OCI-LY7 (cell line): ENCODE results near the gene NPR1. TPM values are rescaled to one million over a fixed set of nuclear protein-coding genes. Genes with fewer than 3 reads are reported as not detected.

Experiments used
- BruUV-seq: library from RNA; stranded (reverse); fragments of 400-500 nt; replicated peaks from 2 replicates; lab custom pipeline; 2021; lab: Mats Ljungman, UMichigan
- CTCF ChIA-PET: fragments of 300-600 bp; sonication (Branson Sonifier 250); formaldehyde crosslinking; loops from one replicate; lab custom pipeline; 2022; ENCODE audit warnings: antibody characterized with exemption; ENCODE audit not compliant: unreplicated experiment; lab: Charles Lee
- POLR2A ChIA-PET: fragments of 300-600 bp; sonication (Branson Sonifier 250); formaldehyde crosslinking; loops from one replicate; lab custom pipeline; 2022; ENCODE audit warnings: antibody characterized with exemption; lab: Charles Lee
- DNase-seq: peaks from one replicate; pipeline ENCODE4 v3.0.0-alpha.2; 2015; ENCODE audit warnings: low spot score
- H2AFZ ChIP-seq: fragments of 200-600 bp; sonication (generic), shearing (Covaris generic); 2 replicates; pipeline ENCODE4 v1.6.1; 2014; ENCODE audit warnings: mild to moderate bottlenecking, antibody characterized with exemption, low read length, moderate library complexity
- H3K27ac ChIP-seq: fragments of 200-600 bp; sonication (generic); 2 replicates; pipeline ENCODE4 v1.5.1; 2014; ENCODE audit warnings: mixed run types, low read depth, mild to moderate bottlenecking, moderate library complexity, low read length, inconsistent platforms; ENCODE audit not compliant: poor library complexity, severe bottlenecking
- H3K36me3 ChIP-seq: fragments of 200-600 bp; sonication (generic); 2 replicates; pipeline ENCODE4 v1.6.1; 2014; ENCODE audit warnings: mild to moderate bottlenecking, antibody characterized with exemption, low read length, moderate library complexity, mixed read lengths; ENCODE audit not compliant: insufficient read depth
- H3K4me1 ChIP-seq: fragments of 200-600 bp; sonication (generic); 2 replicates; pipeline ENCODE4 v1.5.1; 2014; ENCODE audit warnings: mild to moderate bottlenecking, low read length; ENCODE audit not compliant: insufficient read depth, poor library complexity, severe bottlenecking
- H3K4me2 ChIP-seq: fragments of 200-600 bp; sonication (generic); 2 replicates; pipeline ENCODE4 v1.6.1; 2014; ENCODE audit warnings: mild to moderate bottlenecking, low read length
- H3K4me3 ChIP-seq: fragments of 200-600 bp; sonication (generic); 2 replicates; pipeline ENCODE4 v1.5.1; 2014; ENCODE audit warnings: mild to moderate bottlenecking, low read depth, low read length; ENCODE audit not compliant: poor library complexity, severe bottlenecking
- H3K79me2 ChIP-seq: fragments of 200-600 bp; sonication (generic); 2 replicates; pipeline ENCODE4 v1.6.1; 2016; ENCODE audit warnings: low read depth, mild to moderate bottlenecking, low read length, moderate library complexity, mixed read lengths; ENCODE audit not compliant: insufficient read depth
- H3K9me2 ChIP-seq: fragments of 200-600 bp; sonication (generic); 2 replicates; pipeline ENCODE4 v1.6.1; 2016; ENCODE audit warnings: mild to moderate bottlenecking, low read length, mixed read lengths; ENCODE audit not compliant: insufficient read depth
- H3K9me3 ChIP-seq: fragments of 200-600 bp; sonication (generic); 2 replicates; pipeline ENCODE4 v1.6.1; 2014; ENCODE audit warnings: mild to moderate bottlenecking, mixed run types, low read length, mixed read lengths
- H4K20me1 ChIP-seq: fragments of 200-600 bp; sonication (generic); 2 replicates; pipeline ENCODE4 v1.6.1; 2014; ENCODE audit warnings: mild to moderate bottlenecking, antibody characterized with exemption, low read length, moderate library complexity, mixed read lengths; ENCODE audit not compliant: insufficient read depth
- EZH2phosphoT487 ChIP-seq: fragments of 200-600 bp; sonication (generic); IDR thresholded peaks from 2 replicates; pipeline ENCODE4 v1.6.1; 2018; ENCODE audit warnings: low read depth, borderline replicate concordance, mild to moderate bottlenecking, mixed run types, antibody characterized with exemption, low read length, moderate library complexity, mixed read lengths
- intact Hi-C: fragments of 100-400 bp; cut with micrococcal nuclease; formaldehyde crosslinking; loops from one replicate; pipeline ENCODE4 v1.10.0; 2022; ENCODE audit not compliant: unreplicated experiment
- total RNA-seq, 2 experiments: library from RNA; depleted of rRNA in 1 of 2; stranded (reverse); fragments of >200 nt in 1 of 2; shearing (Covaris generic) in 1 of 2; gene quantifications; 2 replicates each; pipeline ENCODE4 v1.2.3, GENCODE V29; 2014 to 2022
- TF ChIP-seq, protein P1 (sequence below): fragments of 200-600 bp; sonication (generic); conservative IDR thresholded peaks from 2 replicates; pipeline ENCODE4 v1.5.1; 2014; ENCODE audit warnings: mild to moderate bottlenecking, antibody characterized with exemption, low read length, moderate library complexity, mixed read lengths

NPR1 gene
- total RNA-seq, 2 experiments from 2014 or later = not detected

DNA sequence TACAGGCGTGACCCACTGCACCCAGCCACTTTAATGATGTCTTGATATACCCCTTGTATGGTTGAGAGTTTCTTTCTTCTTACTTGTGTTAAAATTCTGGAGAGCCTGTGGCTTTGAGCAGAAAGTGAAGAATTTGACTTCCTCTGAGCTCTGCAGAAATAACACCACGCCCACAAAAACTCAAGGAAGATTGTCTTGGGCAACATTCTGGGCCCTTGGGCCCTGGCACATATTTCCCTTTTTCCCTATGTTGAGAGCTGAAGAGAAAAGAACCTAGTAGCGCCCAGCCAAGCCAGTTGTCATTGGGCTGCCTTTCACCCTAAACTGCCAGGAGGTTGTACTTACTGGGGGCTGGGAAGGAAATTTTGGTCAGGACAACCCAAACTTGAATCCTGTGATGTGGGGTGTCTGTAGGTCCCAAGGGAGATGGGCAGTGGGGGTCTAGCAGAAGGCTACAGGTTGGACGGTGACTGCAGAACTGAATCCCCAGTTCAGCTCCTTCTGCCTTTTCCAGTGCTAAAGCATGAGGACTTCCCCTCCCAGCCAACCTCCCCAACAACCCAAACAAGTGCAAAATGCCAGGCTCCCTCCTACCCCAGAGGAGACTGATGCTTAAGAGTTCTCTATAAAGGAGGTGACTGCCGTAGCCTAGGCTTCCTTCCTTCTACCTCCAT is 31.7 kb upstream of the NPR1 start:
- no peaks in the 10 kb centered on the region for H3K9me3 ChIP-seq
- H3K36me3 ChIP-seq = peaks cover 58% of the 10 kb centered on the region
- ChIA-PET CTCF (no interaction called here), POLR2A (interaction anchor here (0.6 kb wide), 1 partner anchor 11 kb away, joined by 3 read pairs; no protein-coding TSS in a partner anchor)
- H3K79me2 ChIP-seq = no peaks in the 10 kb centered on the region
- no peaks in the 10 kb centered on the region for H3K4me1 ChIP-seq
- no peaks in the 10 kb centered on the region for H3K9me2 ChIP-seq
- H3K4me3 ChIP-seq = no peak overlapping the region
- no peak for DNase-seq
- no peak overlapping the region for H3K4me2 ChIP-seq
- H4K20me1 ChIP-seq = no peaks in the 10 kb centered on the region
- intact Hi-C loops = no loop called here
- no TSS peak for BruUV-seq
- TF ChIP-seq, protein P1, sequence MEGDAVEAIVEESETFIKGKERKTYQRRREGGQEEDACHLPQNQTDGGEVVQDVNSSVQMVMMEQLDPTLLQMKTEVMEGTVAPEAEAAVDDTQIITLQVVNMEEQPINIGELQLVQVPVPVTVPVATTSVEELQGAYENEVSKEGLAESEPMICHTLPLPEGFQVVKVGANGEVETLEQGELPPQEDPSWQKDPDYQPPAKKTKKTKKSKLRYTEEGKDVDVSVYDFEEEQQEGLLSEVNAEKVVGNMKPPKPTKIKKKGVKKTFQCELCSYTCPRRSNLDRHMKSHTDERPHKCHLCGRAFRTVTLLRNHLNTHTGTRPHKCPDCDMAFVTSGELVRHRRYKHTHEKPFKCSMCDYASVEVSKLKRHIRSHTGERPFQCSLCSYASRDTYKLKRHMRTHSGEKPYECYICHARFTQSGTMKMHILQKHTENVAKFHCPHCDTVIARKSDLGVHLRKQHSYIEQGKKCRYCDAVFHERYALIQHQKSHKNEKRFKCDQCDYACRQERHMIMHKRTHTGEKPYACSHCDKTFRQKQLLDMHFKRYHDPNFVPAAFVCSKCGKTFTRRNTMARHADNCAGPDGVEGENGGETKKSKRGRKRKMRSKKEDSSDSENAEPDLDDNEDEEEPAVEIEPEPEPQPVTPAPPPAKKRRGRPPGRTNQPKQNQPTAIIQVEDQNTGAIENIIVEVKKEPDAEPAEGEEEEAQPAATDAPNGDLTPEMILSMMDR = no peak
- TF ChIP-seq EZH2phosphoT487 = no peak
- H2AFZ ChIP-seq = no peak overlapping the region
- H3K27ac ChIP-seq = no peak overlapping the region

DNA sequence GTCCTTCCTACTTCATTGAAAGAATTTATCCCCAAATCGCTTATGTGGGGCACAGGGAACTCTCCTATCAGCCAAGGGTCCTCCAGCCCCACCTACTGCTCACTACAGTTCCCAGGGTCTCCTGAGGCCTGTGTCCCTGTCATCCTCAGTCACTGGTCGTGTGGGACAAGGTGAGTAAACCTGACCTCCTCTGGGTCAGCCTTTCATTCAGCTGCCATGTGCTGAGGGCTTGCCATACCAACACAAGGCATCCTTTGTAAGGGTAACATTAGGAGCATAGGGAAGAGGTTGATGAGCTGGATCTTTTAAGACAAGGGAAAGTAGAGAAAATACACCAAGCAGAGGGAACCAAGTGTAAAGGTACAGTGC is 31.2 kb upstream of the NPR1 start:
- no peak for DNase-seq
- Histone ChIP-seq H3K4me3 (no peak overlapping the region), H3K4me2 (no peak overlapping the region), H3K9me2 (no peaks in the 10 kb centered on the region), H3K36me3 (peaks cover 52% of the 10 kb centered on the region), H3K27ac (no peak overlapping the region), H4K20me1 (no peaks in the 10 kb centered on the region), H2AFZ (no peak overlapping the region), H3K4me1 (no peaks in the 10 kb centered on the region), H3K9me3 (no peaks in the 10 kb centered on the region), H3K79me2 (no peaks in the 10 kb centered on the region)
- ChIA-PET POLR2A (interaction anchor here (0.6 kb wide), 2 partner anchors 10 to 108 kb away, joined by 3 to 4 read pairs; no protein-coding TSS in a partner anchor), CTCF (no interaction called here)
- no TSS peak for BruUV-seq
- intact Hi-C loops = no loop called here
- TF ChIP-seq, protein P1 = no peak

DNA sequence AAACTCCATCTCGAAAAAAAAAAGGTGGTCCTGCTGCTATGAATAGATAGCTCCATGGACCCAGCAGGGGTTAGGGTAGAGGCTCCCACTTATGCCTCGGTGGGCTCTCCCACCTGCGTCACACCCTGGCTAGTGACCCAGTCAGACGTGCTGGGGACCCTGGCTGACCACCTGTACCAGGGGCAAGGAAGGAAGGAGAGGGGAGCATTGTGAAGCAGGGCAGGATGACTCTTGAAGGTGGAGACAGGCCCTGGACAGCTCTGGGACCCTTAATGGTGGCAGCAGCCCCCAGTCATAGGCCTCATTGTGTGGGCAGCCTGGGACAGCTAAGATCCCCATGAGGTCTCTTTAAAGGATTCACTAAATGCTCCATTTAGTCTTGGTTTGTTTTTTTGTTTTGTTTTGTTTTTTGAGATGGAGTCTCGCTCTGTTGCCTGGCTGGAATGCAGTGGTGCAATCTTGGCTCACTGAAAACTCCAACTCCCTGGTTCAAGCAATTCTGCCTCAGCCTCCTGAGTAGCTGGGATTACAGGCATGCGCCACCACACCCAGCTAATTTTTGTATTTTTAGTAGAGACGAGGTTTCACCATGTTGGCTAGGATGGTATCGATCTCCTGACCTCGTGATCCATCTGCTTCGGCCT is 30.4 kb upstream of the NPR1 start:
- Histone ChIP-seq H3K4me1 (no peaks in the 10 kb centered on the region), H4K20me1 (no peaks in the 10 kb centered on the region), H3K27ac (no peak overlapping the region), H3K79me2 (no peaks in the 10 kb centered on the region), H2AFZ (no peak overlapping the region), H3K4me2 (no peak overlapping the region), H3K9me2 (no peaks in the 10 kb centered on the region), H3K4me3 (no peak overlapping the region), H3K36me3 (peaks cover 44% of the 10 kb centered on the region), H3K9me3 (no peaks in the 10 kb centered on the region)
- POLR2A ChIA-PET = interaction anchor here (0.6 kb wide), 1 partner anchor 107 kb away, joined by 4 read pairs; no protein-coding TSS in a partner anchor
- intact Hi-C loops = no loop called here
- no TSS peak for BruUV-seq
- TF ChIP-seq EZH2phosphoT487 = no peak
- TF ChIP-seq, protein P1 = no peak
- DNase-seq = no peak
- CTCF ChIA-PET = no interaction called here
